CD4-positive, CD25-positive, alpha-beta regulatory T cell (primary cell): ENCODE results near the gene ANXA9. TPM values are rescaled to one million over a fixed set of nuclear protein-coding genes. Genes with fewer than 3 reads are reported as not detected.
A peak's percentile ranks its signal among the peaks of the same experiment; 100 is the strongest.

Experiments used
- ATAC-seq, 2 donors: fragments of 150-1000 bp; cut with Tn5 transposase; one replicate each; pipeline ENCODE4 v1.10.0; 2021; ENCODE audit warnings: low read depth in 2 of 2, moderate number of reproducible peaks in 2 of 2, moderate library complexity in 1 of 2
- DNase-seq, 3 donors: peaks; one replicate each; pipeline versions ENCODE4 v3.0.0 to v3.0.0-alpha.2; 2012 to 2022; ENCODE audit warnings: mixed read lengths in 1 of 3
- H3K27ac ChIP-seq: one replicate; pipeline ENCODE4 v1.7.0; 2013; ENCODE audit warnings: mild to moderate bottlenecking, low read length; ENCODE audit not compliant: insufficient read depth, poor library complexity, severe bottlenecking
- H3K27me3 ChIP-seq: one replicate; pipeline ENCODE4 v1.7.0; 2013; ENCODE audit warnings: low read length; ENCODE audit not compliant: control insufficient read depth, insufficient read depth
- H3K36me3 ChIP-seq: one replicate; pipeline ENCODE4 v1.7.0; 2013; ENCODE audit warnings: mild to moderate bottlenecking, low read length, moderate library complexity; ENCODE audit not compliant: control insufficient read depth, insufficient read depth
- H3K4me1 ChIP-seq: 2 replicates; pipeline ENCODE4 v1.7.0; 2013; ENCODE audit warnings: mild to moderate bottlenecking, low read length; ENCODE audit not compliant: insufficient read depth, control insufficient read depth, poor library complexity, severe bottlenecking
- H3K4me3 ChIP-seq: one replicate; pipeline ENCODE4 v1.7.0; 2013; ENCODE audit warnings: low read depth, mild to moderate bottlenecking, low read length, moderate library complexity
- H3K9me3 ChIP-seq, 2 experiments: 1 replicate in 1 of 2; 2 replicates in 1 of 2; pipeline ENCODE4 v1.7.0; 2013; ENCODE audit warnings: low read length in 2 of 2, mild to moderate bottlenecking in 1 of 2, moderate library complexity in 1 of 2; ENCODE audit not compliant: control insufficient read depth in 2 of 2
- H3K27ac Mint-ChIP-seq, 3 donors: one replicate each; pipeline ENCODE4 v1.8.0; 2020 to 2022; ENCODE audit warnings: mild to moderate bottlenecking in 3 of 3, mixed read lengths in 3 of 3, moderate library complexity in 2 of 3
- H3K27me3 Mint-ChIP-seq: one replicate; pipeline ENCODE4 v1.8.0; 2022; ENCODE audit warnings: mild to moderate bottlenecking, mixed read lengths
- H3K36me3 Mint-ChIP-seq: one replicate; pipeline ENCODE4 v1.8.0; 2020; ENCODE audit warnings: mixed read lengths
- H3K4me1 Mint-ChIP-seq, 4 donors: one replicate each; pipeline ENCODE4 v1.8.0; 2020 to 2022; ENCODE audit warnings: mixed read lengths in 4 of 4, mild to moderate bottlenecking in 1 of 4
- H3K4me3 Mint-ChIP-seq, 4 donors: one replicate each; pipeline ENCODE4 v1.8.0; 2020 to 2022; ENCODE audit warnings: mild to moderate bottlenecking in 4 of 4, mixed read lengths in 4 of 4, moderate library complexity in 3 of 4
- H3K9me3 Mint-ChIP-seq, 7 donors: one replicate each; pipeline ENCODE4 v1.8.0; 2020 to 2022; ENCODE audit warnings: mixed read lengths in 7 of 7, mild to moderate bottlenecking in 3 of 7, moderate library complexity in 2 of 7
- polyA plus RNA-seq, 4 donors: library from polyadenylated mRNA; unstranded; fragments of 300-500 nt; fragmentation: Illumina TruSeq; gene quantifications; one replicate each; pipeline ENCODE4 v1.2.3, GENCODE V29; 2021
- total RNA-seq: library from RNA; stranded (reverse); gene quantifications from one replicate; pipeline ENCODE4 v1.2.3, GENCODE V29; 2022

Gene ANXA9
- total and polyA plus RNA-seq, 5 donors from 2014 or later: not detected

DNA sequence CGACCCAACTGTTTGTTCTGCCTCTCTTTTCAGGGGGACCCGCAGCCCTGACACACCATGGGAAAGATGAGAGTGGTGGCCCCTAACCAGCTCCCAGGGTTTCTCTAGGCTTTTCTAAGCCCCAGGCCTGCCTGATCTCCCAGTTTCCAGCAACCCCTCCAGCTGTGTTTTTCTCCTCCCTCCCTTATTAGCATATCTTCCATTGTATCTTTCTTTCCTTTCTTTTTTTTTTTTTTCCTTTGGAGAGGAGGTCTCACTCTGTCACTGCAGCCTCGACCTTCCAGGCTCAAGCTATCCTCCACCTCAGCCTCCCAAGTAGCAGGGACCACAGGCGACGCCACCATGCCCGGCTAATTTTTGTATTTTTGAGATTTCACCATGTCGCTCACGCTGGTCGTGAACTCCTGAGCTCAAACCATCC lies 5.7 kb upstream of the ANXA9 start:
- ATAC-seq (no peak), DNase-seq (no peak)
- Histone ChIP-seq H3K4me3 (peak overlapping the region; percentile 55), H3K9me3 (no peaks in the 10 kb centered on the region), H3K27me3 (no peaks in the 10 kb centered on the region), H3K36me3 (no peaks in the 10 kb centered on the region), H3K27ac (no peak overlapping the region), H3K4me1 (peaks cover 61% of the 10 kb centered on the region)
- Mint-ChIP-seq H3K27me3 (peaks cover 11% of the 10 kb centered on the region), H3K27ac (peak overlapping the region in 2 of 3 donors; percentile 97), H3K36me3 (no peaks in the 10 kb centered on the region), H3K4me1 (peaks cover 17 to 68% (median 49%) of the 10 kb centered on the region in 4 donors), H3K9me3 (no peaks in the 10 kb centered on the region), H3K4me3 (peak overlapping the region; percentile 79 to 94 (median 88))

DNA sequence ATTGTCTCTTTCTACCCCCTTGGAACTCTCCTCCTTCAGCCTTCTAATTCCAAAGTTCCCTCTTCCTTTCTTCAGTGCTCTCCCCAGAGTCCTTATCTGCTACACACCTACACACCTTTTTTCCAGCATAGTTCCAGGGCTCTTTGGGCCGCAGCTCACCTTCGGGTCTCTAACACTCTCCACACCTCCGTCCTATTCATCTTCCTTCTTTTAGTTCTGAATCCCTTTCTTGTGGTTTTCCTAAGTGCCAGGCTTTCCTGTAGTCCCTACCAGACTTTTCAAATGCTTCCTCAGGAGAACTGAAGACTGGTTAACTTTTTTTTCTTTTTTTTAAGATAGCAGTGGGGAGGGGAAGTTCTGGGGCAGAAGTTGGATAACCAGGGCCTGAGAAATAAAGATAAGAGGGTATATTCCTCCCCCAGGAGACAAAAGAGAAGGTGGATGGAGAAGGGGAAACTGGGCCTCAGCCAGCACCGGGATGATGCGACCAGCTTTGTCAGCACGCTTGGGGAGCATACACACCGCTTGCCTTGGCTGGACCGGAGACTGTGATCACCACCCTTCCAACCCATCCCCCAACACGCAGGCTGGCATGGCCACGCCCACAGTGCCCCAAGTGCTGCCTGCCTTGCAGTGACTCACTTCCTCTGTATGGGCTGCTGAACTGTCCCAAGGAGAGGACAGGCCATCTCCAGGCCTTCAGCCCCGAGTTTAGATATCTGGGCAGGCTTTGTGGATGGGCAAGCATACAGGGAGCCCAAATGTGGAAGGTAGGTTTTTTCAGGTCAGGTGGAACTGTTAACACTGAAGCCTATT lies 5.0 kb upstream of the ANXA9 start:
- DNase-seq (peak; percentile 70 to 93 (median 73)), ATAC-seq (peak; percentile 65 to 66)
- Mint-ChIP-seq H3K4me1 (peaks cover 17 to 62% (median 43%) of the 10 kb centered on the region in 4 donors), H3K27ac (peak overlapping the region; percentile 95 to 97 (median 97)), H3K27me3 (peaks cover 11% of the 10 kb centered on the region), H3K36me3 (no peaks in the 10 kb centered on the region), H3K4me3 (peak overlapping the region; percentile 79 to 94 (median 88)), H3K9me3 (no peaks in the 10 kb centered on the region)
- Histone ChIP-seq H3K9me3 (no peaks in the 10 kb centered on the region), H3K27ac (peak overlapping the region; percentile 75), H3K4me3 (peak overlapping the region; percentile 55), H3K4me1 (peaks cover 54% of the 10 kb centered on the region), H3K27me3 (no peaks in the 10 kb centered on the region), H3K36me3 (no peaks in the 10 kb centered on the region)

DNA sequence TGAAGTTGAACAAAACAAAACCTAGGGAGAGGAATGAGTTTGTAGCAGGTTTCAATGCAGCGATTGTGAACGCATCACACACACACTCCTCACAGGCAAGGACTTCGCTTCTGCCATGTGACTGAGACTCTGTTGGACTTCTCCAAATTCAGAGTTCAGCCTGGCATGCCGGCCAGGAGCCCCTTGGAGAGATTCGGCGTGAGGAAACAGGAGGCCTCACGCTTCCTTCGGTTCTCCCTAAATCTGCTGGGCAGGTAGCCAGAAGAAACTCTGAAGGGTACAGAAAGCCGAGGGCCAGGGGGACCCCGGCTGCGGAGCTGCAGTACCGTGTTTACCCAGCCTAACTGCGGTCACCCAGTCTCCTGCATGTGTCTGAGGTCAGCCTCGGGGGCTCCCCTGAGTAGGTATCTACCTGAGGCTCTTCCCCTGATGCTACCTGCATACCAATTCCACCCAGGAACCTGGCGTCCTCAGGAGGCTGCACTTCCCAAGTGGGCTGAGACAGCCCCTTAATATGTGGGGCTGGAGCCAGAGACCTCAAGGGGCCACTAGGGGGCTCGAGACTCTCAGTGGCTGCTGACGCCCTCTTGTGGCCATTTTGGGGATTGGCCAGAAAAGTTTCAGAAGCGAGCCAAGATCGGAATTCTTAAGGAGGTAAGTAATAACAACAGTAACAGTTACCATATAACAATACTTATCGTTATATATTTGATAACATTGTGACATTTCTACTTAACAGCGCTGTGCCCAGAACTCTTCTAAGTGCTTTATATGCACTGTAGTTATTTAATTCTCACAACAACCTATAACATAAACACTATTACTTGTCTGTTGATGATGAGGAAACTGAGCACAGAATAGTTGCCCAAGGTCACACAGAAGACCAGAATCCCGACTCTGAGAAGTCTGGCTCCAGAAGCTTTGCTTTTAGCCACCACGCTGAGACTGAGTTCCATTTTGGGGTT lies 2.7 kb upstream of the ANXA9 start:
- Histone ChIP-seq H3K4me3 (peak overlapping the region; percentile 35), H3K27ac (no peak overlapping the region)

DNA sequence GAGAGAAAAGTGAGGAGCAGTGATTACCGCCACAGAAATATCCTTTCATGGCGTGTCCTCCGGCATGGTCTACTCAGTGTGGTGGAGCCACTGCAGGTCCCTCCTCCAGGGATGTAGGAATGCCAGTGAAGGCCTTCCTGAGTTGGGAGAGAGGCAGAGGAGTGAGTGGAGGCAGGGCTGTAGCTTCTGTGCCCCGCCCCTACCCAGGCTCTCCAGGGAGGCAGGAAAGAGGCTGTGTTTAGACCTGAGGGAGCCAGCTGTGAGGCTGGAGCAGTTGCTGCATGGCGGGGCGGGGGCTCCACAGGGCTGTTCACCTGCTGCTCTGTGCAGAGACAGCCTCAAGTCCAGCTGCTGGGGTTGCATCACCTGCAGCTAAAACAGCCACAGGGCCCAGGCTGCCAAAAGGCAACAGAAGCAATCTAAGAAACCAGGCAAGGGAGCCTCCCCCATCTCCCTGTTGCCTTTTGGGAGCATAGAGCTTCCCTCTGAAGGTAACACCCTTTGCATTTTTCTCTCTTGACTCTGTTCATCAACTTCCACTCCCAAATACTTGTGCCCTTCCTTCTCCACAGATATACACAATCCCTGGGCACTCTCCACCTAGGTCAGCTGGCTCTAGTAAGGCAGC lies 801 bp upstream of the ANXA9 start:
- H3K27ac Mint-ChIP-seq: no peak overlapping the region
- H3K4me1 Mint-ChIP-seq: peaks cover 17 to 35% (median 24%) of the 10 kb centered on the region in 4 donors
- no peaks in the 10 kb centered on the region for H3K27me3 ChIP-seq
- H3K4me1 ChIP-seq: peaks cover 23% of the 10 kb centered on the region
- no peak overlapping the region for H3K4me3 ChIP-seq
- H3K9me3 ChIP-seq: no peaks in the 10 kb centered on the region
- ATAC-seq (no peak), DNase-seq (no peak)
- no peaks in the 10 kb centered on the region for H3K36me3 Mint-ChIP-seq
- no peak overlapping the region for H3K4me3 Mint-ChIP-seq
- peaks cover 11% of the 10 kb centered on the region for H3K27me3 Mint-ChIP-seq
- no peaks in the 10 kb centered on the region for H3K36me3 ChIP-seq
- H3K27ac ChIP-seq: no peak overlapping the region
- no peaks in the 10 kb centered on the region for H3K9me3 Mint-ChIP-seq

More for the DNA sequence above, 2.7 kb upstream of the ANXA9 start:
- DNase-seq (peak; percentile 81 to 91 (median 87)), ATAC-seq (peak; percentile 60 to 63)
- no peaks in the 10 kb centered on the region for H3K9me3 Mint-ChIP-seq
- no peaks in the 10 kb centered on the region for H3K9me3 ChIP-seq
- H3K4me1 ChIP-seq: peaks cover 35% of the 10 kb centered on the region
- peak overlapping the region; percentile 47 to 76 (median 62) for H3K27ac Mint-ChIP-seq
- no peaks in the 10 kb centered on the region for H3K27me3 ChIP-seq
- H3K4me1 Mint-ChIP-seq: peaks cover 17 to 44% (median 27%) of the 10 kb centered on the region in 4 donors
- no peaks in the 10 kb centered on the region for H3K36me3 ChIP-seq
- H3K27me3 Mint-ChIP-seq: peaks cover 11% of the 10 kb centered on the region
- H3K36me3 Mint-ChIP-seq: no peaks in the 10 kb centered on the region
- peak overlapping the region; percentile 45 to 62 (median 50) for H3K4me3 Mint-ChIP-seq

DNA sequence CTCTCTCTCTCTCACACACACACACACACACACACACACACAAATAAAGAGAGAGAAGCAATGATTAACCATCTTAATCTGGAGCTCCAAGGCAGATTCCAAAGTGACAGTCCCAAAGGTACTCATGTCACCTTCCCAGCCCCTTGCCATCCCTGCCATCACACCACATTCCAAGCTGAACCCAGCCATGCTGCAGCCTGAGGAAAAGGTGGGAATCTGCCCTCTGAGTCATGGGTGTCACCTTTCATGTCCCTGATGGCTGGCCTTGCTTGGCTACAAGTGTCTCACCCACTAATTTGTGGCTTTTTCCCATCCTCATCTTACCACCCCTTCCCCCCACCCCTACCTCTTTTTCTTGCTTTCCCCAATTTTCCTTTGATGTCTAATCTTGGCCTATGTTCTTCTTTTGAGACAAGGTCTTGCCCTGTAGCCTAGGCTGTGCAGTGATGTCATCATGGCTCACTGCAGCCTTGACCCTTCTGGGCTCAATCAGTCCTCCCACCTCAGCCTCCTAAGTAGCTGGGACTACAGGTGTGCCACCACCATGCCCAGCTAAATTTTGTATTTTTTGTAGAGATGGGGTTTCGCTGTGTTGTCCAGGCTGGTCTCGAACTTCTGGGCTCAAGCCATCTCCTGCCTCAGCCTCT lies 3.2 kb downstream of the ANXA9 start:
- no peaks in the 10 kb centered on the region for H3K36me3 ChIP-seq
- H3K27me3 ChIP-seq: no peaks in the 10 kb centered on the region
- no peak overlapping the region for H3K4me3 ChIP-seq
- no peaks in the 10 kb centered on the region for H3K9me3 ChIP-seq
- Mint-ChIP-seq H3K9me3 (no peaks in the 10 kb centered on the region), H3K27ac (no peak overlapping the region), H3K36me3 (no peaks in the 10 kb centered on the region), H3K4me3 (no peak overlapping the region), H3K4me1 (no peaks in the 10 kb centered on the region), H3K27me3 (no peaks in the 10 kb centered on the region)
- H3K27ac ChIP-seq: no peak overlapping the region
- no peak for ATAC-seq
- no peak for DNase-seq
- no peaks in the 10 kb centered on the region for H3K4me1 ChIP-seq

DNA sequence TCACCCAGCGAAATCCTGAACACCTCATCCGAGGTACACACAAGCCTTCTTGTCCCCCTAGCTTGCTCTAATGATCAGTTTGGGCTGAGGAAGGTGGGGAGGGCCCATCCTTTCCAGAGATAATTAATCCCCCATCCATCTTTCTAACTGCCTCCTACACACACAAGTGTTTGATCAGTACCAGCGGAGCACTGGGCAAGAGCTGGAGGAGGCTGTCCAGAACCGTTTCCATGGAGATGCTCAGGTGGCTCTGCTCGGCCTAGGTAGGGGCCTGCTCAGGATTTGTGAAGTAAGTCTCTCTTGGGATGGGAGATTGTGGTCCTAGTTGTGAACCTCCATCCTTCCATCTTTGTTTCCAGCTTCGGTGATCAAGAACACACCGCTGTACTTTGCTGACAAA lies 5.8 kb downstream of the ANXA9 start:
- DNase-seq: no peak
- Mint-ChIP-seq H3K27ac (peak overlapping the region in 1 of 3 donors; percentile 82), H3K36me3 (no peaks in the 10 kb centered on the region), H3K9me3 (no peaks in the 10 kb centered on the region), H3K4me3 (no peak overlapping the region), H3K4me1 (no peaks in the 10 kb centered on the region), H3K27me3 (no peaks in the 10 kb centered on the region)
- Histone ChIP-seq H3K36me3 (no peaks in the 10 kb centered on the region), H3K9me3 (no peaks in the 10 kb centered on the region), H3K27ac (no peak overlapping the region), H3K4me1 (no peaks in the 10 kb centered on the region), H3K27me3 (no peaks in the 10 kb centered on the region), H3K4me3 (no peak overlapping the region)
- no peak for ATAC-seq

DNA sequence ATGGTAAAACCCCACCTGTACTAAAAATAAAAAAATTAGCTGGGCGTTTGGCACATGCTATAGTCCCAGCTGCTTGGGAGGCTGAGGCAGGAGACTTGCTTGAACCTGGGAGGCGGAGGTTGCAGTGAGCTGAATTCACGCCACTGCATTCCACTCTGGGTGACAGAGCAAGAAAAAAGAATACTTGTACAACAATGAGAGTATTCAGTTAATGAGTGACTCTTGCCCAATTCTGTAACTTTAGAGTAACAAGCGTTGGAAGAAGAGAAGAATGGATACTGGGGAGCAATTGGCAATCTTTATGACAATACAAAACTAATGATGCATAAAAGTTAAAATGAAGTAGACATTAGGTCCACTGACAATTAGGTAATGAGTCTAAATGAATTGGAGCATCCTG lies 10.5 kb downstream of the ANXA9 start:
- no peaks in the 10 kb centered on the region for H3K27me3 ChIP-seq
- ATAC-seq: no peak
- peaks cover 7% of the 10 kb centered on the region for H3K36me3 Mint-ChIP-seq
- no peaks in the 10 kb centered on the region for H3K27me3 Mint-ChIP-seq
- DNase-seq: no peak
- H3K9me3 Mint-ChIP-seq: no peaks in the 10 kb centered on the region
- H3K36me3 ChIP-seq: peaks cover 9% of the 10 kb centered on the region
- H3K4me3 Mint-ChIP-seq: no peak overlapping the region
- H3K27ac ChIP-seq: no peak overlapping the region
- H3K4me1 Mint-ChIP-seq: peaks cover 0 to 6% (median 3%) of the 10 kb centered on the region in 4 donors
- H3K4me3 ChIP-seq: no peak overlapping the region
- peaks cover 4% of the 10 kb centered on the region for H3K4me1 ChIP-seq
- no peak overlapping the region for H3K27ac Mint-ChIP-seq
- no peaks in the 10 kb centered on the region for H3K9me3 ChIP-seq
